SW480 (cell line): ENCODE measurements around the gene NEURL3.

Experiments
- DNase-seq: peaks from one replicate; pipeline ENCODE4 v3.0.0-alpha.2; 2016; ENCODE audit warnings: low spot score

NEURL3 gene

DNA sequence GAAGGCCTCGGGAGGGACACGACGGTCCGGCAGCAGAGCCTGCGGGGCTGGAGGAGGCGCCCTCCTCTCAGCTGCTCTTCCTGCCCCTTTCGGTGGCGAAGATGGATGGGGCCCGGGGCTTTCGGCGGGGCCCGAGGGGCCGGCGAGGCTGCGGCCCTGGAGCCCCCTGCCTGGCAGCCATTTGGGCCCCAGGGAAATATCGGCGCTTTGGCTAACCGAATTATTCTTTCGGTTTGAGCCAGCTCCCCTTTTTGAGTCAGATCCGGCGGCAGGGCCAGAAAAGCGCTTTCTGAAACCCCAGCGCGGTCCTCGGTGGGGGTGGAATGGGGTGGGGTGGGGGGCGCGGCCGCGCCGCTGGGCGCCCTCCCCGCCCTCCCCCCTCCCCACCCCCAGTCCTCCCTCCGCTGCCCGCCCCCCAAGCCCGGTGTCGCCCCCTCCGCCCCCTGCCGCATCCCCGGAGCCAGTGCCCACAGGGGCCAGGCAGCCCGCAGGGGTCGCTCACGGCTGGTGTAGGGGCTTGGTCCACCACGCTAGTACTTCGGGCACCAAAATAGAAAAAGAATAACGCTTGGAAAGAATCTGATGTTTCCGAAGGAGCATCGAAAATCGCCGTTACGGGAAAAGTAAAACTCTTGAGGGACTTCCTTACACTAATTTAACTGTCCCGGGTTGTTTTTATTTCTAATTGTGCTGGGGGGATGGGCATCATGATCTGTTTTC, 22.3 kb upstream of the NEURL3 start:
- no peak for DNase-seq

DNA sequence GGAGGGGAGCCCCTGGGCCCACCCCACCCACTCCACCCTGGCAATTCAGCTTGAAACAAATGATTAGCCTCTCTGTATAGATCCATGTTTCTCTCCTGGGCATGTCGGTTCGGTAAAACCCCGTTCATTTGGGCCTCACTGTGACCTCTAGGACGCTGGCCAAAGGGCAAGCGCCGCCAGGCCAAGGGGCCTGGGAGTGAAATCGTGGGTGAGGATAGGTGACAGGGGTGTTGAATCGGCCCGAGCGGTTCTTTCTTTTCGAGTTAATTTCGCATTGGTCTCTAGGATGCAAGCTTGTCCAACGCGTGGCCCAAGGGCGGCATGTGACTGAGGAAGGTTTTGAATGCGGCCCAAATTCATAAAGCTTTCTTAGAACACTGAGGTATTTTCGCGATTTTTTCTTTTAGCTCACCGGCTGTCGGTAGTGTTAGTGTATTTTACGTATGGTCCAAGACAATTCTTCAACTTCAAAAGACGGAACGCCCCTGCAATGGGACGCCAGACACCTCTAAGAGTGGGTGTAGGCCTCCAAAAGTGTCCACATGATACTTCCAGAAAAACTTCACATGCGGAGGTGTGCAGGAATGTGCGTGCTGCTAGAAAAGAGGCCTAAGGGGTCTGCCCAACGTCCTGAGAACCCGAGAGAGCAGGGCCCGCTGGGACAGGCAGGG, 21.6 kb upstream of the NEURL3 start:
- DNase-seq = no peak

DNA sequence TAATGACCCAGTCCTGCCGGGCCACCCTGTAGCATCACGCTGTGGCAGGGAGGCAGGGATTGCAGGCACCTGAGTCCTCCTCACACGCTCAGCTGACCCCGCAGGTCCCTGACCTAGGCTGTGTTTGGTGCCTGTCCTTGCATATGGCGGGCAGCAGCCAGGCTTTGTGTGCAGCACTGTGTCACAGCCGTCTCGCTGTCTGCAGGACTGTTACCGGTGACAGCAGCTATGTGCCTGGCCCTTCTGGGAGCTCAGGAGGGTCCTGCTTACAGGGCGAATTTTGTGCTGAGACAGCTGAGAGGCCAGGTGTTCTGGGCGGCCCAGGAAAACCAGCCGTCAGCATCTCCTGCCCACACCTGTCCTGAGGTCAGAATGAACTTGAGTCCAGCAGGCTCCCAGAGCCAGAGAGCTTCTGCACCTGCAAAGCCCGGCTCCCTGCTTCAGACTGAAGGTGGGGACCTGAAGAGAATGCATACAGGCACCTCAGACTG, 21.0 kb upstream of the NEURL3 start:
- no peak for DNase-seq

DNA sequence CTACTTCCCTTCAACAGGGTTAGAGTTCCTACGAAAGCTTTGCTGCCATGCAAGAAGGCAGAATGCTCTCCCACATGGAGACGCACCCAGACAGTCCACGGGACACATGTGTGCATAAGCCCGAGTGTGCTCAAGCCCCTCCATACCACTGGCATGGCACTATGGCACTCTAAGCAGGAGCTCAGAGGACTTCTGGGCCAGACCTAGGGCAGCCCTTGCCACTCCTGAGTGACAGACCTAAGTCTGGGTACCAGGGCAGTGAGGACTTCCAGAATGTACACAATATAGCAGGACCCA, 20.0 kb upstream of the NEURL3 start:
- no peak for DNase-seq

DNA sequence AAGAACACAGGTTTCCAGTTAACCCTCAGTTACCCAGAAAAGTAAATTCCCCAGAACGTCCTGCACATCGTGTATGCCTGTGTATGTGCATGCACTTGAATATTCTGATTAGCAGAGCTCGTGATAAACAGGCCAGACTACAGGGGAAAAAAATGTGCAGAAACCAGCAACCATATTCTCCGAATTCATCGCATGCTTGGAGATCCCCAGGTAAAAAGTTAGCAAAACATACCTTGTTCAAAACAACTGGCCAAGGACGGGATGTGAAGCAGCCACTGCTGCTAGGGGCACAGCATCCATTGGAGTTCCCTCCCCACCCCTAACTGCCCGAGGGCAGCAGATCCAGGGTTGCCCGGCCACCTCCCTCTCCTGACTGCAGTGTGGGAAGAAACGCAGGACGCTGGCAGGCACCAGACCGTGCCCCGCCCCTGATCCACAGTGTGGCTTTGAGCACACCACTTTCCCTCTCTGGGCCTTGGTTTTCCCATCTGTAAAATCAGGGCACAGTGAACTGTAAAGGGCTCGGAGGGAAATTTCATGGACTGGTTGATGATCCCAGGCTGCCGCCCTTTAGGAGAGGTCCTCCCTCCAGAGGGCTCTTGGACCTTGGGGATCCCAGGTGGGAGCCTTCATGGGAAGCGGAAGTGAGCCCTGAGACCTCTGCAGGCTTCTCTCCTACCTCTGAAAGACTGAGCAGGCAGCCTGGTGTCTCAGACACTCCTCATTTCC, 19.5 kb upstream of the NEURL3 start:
- DNase-seq = no peak

DNA sequence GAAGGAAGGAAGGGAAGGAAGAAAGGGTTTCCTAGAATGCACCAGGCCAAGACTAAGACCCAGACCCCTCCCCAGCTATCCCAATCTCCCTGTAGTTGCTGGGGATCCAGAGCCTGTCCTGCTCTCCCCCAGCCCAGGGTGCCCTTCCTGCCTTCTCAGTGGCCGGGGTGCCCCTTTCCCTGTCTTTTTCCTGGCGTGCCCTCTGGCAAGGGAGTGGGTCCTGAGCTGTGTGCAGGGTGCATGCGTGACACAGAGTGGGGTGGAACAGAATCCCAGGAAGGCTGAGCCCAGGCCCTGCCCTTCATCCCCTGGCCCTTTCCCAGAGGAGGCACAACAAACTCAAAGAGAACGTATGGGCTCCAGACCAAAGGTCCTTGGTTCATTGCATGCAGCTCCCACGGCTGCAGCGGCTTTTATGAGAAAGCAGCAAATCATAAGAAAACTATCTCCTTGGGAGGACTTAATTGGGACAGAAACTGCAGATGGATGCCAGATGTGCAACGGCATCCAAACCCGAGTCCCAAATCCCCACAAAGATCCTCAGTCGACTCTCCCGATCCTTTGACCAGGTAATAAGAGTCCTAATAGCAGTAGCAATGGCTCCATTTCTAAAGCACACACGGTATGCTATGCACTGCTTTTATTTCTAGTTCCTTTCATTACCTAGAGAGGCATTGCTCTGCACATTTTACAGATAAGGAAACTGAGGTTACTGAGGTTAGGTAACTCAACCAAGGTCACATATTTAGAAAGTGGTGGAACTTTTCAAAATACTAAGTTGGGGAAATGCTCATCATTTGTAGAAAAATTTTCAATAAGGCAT, 18.7 kb upstream of the NEURL3 start:
- DNase-seq = no peak

DNA sequence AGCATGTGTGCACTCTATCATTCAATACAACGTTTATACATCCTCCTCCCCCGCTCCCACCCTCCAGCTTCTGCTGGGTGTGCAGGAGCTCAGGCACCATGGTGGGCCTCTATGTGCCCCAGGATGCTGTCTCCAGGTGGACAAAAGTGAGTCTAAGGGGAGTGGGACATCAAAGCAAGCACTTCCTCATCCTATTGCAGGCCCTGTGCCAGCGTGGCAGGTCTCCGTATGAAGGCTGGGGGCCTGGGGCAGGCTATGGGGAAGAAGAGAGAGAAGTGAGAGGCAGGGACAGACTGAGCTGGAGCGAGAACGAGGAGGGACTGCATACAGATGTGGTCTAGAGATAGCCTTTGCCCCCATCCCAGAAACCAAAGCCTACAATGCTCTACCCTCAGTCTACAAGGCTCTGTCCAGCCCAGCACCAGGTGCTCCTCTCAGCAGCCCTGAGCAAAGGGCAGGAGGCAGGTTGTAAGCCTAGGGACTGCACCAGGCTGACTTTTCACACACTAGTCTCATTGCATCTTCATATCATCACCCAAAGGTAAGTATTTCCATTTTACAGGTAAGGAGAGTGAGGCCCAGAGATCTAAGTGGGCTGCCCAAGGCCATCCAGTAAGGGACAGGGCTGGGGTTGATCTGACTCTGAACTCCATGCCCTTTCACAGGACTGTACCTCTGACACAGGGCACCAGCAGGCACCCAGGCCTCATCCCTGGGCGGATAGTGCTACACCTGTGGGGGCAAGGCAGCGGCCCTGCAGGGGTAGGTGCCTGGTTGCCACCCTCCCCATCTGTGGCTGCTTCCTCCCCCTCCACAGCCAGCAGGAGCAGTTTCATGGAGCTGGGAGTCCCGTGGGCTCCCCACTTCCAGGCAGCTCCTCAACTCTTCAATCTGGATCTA, 17.4 kb upstream of the NEURL3 start:
- no peak for DNase-seq

DNA sequence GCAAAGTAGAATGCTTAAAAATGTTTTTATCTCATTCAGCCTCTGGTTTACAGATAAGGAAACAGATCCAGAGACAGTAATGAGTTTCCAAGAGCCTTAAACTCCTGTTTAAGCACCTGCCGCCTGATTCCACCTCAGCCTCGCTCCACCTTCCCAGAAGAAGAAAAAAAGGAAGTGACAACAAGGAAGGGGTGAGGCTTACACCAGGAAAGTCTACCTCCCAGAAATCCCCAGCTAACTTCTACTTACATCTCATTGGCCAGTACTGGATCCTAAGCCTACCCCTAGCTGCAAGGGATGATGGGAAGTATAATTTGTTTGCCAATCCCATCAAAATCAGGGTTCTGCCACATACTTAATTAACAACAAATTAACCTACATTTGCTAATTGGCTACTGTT, 16.1 kb upstream of the NEURL3 start:
- no peak for DNase-seq

DNA sequence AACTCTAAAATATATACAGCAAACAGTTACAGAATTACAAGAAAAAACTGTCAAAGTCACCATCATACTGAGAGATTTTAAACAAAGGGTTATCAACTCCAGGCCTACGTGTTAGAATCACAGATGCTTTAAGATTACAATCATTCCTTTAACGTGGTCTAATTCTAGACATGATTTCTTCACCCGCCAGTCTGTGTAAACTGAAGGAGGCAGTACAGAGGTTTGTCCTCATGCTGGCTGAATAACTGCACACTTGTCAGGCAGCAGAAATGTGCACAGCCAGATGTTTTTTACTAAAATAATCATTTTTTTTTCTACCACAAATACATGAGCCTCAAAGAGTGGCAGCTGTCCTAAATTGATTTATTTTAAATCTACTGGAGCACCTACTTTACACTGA, 15.5 kb upstream of the NEURL3 start:
- no peak for DNase-seq

DNA sequence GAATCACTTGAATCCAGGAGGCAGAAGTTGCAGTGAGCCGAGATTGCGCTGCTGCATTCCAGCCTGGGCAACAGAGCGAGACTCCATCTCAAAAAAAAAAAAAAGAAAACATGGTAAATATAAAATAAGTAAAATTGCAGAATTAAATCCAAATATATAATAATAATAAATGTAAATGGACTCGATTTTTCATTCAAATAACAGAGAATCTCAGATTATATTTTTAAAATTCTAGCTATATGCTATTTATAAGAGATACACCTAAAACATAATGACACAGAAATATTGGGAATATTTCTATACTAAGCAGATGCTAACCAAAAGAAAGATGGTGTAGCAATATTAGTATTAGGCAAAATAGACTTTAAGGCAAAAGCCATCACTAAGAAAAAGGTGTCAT, 15.1 kb upstream of the NEURL3 start:
- DNase-seq = no peak

DNA sequence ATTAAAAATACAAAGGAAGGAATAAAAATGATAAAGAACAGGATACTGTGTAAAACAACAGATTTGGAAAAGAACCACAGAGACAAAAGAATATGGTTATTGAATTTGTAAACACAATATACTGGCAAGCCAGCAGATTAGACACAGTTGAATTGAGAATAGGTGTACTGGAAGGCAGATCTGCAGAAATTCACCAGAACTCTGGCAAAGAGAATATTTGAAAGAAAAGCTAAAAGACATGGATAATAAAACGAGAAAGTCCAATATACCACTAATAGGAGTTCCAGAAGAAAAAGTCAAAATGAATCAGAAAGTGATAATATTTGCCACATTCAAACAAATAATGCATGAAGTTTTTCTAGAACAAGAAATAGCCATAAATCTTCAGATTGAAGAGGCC, 11.9 kb upstream of the NEURL3 start:
- no peak for DNase-seq

DNA sequence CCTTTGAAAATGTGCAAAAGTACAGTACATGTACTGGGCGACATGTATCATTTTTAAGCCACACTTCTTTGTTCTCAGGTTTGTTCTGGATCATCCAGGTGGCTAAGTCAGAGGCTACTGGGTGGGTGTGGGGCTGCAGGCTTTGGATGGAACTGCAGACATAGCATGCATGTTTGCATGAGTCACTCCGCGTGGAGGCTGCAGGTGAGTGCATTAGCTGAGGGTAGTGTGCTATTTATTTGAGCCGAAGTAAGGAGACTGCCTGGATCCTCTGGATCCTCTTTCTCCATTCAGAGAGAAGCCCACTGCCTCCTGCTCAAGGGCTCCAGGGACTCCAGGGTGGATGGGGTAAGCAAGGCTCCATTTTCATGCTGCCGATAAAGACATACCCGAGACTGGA, 9.4 kb upstream of the NEURL3 start:
- DNase-seq = peak; percentile 41

DNA sequence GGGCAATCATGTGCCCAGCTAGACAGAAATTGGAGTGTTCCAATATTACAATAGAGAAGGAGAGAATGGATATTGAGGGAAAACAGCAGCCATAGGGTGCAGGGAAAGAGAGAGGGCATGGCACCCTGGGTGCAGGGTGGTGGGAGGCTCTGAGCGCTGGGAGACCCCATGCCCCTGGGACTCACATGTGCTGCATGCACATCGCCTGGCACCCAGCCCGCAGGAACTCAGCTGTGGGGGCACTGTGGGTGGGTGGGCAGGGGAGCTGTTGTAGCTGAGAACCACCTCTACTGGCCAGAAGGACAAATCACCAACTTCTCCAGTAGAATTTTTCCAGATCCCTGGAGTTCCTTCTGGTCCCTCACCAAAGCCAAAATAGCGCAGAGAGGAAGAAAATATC, 7.2 kb upstream of the NEURL3 start:
- no peak for DNase-seq

DNA sequence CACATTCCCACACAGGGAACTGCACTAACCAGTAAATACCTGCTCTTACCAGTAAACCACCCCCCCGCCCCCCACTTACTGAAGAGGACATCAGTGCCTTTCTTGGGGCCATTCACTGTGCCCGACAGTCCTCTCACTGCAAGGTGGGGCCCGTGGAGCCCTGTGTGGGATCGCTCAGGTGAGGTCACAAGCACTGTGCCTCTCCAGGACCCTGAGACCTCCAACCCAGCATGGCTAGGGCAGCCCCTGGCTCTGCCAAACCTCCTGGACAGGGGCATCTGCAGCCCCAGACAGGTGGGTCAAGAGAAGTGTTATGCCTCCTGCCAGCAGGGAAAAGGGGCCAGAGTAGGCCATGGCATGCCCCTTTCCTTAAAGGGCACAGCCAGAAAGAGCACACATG, 6.7 kb upstream of the NEURL3 start:
- no peak for DNase-seq

DNA sequence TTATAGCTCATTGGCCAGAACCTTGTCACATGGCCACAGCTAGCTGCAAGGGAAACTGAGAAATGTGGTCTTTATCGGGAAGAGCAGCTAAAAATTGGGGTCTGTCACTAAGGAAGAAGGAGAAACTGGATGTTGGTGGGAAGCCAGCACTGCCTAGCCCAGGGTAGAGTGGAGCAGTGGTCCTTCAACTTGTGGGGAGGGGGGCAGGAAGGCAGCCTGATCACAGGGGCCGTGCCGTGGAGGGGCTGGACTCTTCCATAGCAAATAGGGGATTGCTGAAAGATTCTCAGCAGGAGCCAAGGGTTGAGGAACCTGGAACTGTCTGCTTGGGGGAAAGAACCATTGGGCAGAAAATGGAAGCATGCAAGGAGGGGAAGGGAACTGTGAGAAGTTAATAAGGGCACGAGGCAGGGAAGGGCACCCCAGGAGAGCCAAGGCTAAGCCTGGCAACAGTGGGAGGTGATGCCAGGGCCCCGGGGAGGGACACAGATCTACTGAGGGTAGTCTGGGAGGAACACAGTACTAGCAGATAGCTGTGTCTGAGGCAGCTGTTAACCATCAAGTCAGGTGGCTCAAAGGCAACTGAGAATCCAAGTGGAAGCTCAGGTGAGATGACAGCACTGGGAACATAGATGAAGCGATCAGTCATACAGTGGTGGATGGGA, 5.9 kb upstream of the NEURL3 start:
- no peak for DNase-seq

DNA sequence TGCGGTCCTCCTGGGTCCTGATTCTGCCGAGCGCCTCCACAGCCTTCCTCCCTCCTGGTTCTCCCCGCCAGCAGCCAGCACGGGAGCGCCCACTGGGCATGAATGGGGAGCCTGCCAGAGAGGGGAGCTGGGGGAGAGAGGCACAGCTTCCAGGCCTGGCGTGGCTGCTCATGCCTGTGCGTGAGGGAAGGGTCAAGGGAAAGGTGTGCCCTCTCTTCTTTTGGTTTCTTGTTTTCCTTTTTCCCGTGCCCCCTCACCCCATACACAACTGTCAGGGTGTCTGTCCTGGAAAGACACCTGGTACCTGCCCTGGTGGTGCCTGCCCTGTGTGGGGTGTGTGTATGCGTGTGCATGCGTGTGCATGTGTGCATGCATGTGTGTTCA, 4.7 kb upstream of the NEURL3 start:
- DNase-seq = no peak

DNA sequence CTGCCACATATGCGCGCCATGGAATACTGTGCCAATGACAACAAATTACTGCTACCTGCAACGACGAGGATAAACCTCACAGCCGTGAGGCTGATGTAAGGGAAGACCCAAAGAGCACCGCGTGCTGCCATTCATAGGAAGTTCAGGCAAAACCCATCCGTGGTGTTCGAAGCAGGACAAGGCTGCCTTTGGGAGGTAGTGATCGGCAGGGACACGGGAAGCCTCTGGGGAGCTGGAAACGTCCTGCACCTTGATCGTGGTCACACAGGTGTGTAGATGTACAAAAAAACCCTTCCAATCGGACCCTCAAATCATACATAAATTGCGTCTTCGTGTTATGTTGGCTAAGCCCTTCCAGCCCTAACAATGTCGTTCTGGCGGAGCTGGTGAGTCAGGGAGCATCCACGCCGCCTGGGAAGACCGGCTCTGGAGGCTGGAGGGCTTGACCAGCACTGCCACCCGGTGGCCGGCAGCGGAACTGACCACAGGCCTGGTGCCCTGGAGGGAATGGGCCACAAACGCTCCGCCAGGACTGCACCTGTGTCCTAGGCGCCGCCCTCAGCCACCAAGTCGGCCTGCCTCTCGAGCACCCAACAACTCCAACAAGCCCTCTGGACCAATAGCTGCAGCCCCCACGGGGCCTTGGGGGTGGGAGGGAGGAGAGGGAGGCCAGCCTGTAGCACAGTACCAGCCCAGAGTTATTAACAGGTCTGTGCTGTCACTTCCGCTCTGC, 4.1 kb upstream of the NEURL3 start:
- peak; percentile 87 for DNase-seq

DNA sequence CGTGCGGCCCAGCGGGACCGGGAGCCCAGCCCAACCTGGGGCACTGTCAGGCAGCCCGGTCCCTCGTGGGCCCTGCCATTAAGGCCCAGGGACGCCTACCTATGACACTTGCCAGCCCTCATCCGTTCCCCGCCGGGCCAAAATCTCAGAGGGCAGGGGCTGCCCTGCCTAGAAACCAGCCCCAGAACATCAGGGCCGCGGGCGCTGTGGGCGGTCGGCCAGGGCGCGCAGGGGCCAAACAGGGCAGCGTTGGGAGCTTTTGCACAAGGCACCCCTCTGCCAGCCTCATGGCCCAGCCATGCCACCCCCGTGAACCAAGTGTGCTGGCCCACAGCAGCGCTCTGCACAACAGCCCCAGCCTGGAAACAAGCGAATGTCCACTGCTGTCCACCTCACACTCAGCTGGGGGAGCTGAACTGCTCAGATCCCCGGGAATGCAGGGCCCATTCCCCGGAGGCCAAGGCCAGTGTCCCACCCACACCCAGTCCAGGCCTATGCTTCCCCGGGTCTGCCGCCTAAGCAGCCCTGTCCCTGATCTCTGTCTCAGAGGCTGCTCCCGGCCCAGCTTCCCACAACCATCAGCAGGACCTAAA, 3.5 kb upstream of the NEURL3 start:
- DNase-seq = no peak

DNA sequence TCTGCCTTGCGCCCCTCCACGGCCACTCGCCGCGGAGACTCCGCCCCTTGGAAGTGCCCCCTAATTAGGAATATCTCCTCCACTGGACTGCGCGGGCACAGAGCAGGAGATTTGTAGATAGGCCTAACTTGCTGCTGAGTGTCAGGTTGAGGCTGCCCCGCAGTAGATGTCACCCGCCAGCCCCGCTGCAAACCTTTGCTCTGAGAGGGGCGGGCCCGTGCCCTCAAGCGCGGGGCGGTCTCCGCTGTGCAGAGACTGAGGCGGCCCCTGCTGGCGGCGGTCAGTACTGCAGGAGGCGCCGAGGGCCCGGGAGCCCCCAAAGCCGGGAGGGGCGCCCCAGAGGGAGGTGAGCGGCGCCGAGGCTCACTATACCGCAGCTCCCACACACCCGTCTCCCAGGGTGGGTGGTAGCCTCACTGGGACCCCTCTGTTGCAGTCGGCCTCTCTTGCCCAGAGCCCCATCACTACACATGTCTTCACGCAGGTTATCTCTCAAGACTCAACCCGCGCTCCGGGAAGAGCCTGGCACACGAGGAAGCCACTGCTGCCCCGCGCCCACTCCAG, 2.9 kb upstream of the NEURL3 start:
- DNase-seq = peak; percentile 50

DNA sequence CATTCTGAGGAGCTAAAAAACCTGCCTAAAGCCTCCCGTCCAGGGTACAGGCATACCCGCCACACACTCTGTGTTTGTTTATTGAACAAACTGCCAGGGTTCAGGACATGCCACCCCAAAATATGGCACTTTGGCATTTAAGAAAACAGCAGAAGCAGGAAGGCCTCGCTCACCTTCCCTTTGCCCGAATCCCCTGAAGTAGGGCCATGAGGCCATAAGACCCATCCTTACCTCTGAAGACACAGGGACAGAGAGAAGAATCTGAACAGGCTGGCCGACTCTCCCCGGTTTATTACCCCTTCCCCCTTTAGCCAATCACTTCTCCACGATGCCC, 1.7 kb upstream of the NEURL3 start:
- DNase-seq = no peak
